ENCODE results near the gene ZMYM4.
"Not testable (repeated sequence)": the region's sequence is repeated elsewhere in the genome, so short reads cannot be mapped to it uniquely, and the experiment has no call there.

The ZMYM4 gene

GRCh38 chr1:35268282-35269200, at the start of gene ZMYM4:
ZMYM4 (plus strand) TSS chr1:35268709; CDS start chr1:35269047, 338 bp downstream.
- DNase-seq = peak; percentile 96

- peak; percentile 7 for DNase-seq
Observed at GRCh38 chr1:35220976-35221375, 47.5 kb upstream of the ZMYM4 start.

DNA sequence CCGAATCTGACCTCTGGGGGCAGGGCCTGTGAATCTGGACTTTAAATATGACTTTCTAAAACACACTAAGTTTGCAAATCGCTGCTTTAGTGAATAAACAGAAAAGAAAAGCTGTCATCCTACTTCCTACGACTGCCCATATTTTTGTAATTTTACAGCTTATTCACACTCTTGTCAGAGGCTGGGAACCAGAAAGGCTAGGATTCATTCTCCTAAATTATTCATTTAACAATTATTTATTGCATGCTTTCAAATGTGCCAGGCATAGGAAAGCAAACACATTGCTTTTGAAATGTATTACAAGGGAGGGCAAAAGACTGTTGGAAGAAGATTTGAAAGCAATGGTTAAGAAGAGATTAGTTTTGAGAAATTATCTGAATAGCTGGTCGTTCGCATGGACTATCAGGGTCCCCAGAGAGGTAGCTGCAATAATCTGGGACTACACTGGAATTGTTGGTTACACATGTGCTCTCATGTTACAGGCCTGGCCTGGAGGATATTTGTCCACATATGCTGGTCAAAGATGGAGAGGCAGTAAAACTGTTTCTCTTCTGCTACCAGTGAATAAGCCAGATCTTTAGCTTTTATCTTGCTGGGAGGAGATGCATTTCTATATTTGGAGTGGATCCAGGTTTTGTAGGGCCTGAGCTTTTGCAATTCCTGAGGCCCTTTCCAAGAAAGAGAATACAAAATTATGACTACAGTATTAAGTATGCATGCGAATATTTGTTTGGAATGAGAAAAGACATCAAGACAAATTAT, 46.0 kb upstream of the ZMYM4 start:
- DNase-seq = no peak

GRCh38 chr1:35223084-35223630, 45.4 kb upstream of the ZMYM4 start:
- no peak for DNase-seq

DNA sequence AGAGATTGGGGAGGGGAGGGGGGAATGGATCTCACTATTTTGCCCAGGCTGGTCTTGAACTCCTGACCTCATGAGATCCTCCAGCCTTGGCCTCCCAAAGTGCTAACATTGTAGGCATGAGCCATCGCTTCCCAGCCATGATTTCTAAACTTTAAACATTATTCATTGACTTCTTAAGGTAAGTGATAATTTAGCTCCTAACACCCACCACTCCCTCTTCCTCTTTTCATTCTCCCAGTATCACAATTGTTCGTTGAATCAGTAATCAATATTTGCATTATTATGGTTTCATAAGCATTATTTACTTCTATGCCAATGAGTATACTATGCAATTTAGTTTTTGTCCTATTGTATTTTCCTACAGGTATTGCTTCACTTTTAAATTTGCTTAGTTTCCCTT, 42.0 kb upstream of the ZMYM4 start:
- no peak for DNase-seq

GRCh38 chr1:35229587-35230360, 38.7 kb upstream of the ZMYM4 start:
- no peak for DNase-seq

DNA sequence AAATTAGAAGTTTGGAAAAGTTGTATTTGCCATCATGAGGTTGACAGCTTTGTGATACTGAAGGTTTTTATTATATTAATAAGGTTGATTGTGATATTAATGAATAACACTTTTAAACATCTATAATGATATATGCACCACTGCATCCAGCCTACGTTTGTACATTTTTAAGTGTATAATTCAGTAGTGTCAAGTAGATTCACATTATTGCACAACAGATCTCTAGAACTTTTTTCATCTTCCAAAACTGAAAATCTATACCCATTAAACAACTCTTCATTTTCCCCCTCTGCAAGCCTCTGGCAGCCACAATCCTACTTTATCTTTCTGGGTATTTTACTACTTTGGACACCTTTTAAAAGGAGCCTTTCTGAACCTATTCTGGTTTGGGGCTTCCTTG, 37.2 kb upstream of the ZMYM4 start:
- DNase-seq = no peak

DNA sequence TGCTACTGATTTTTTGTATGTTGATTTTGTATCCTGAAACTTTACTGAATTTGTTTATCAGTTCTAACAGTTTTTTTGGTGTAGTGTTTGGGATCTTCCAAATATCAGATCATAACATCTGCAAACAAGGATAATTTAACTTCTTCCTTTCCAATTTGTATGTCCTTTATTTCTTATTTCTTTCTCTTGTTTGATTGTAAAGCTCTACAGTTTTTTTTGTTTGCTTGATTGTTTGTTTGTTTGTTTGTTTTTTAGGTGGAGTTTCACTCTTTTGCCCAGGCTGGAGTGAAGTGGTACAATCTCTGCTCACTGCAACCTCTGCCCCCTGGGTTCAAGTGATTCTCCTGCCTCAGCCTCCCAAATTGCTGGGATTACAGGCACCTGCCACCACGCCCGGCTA, 31.7 kb upstream of the ZMYM4 start:
- DNase-seq = not testable (repeated sequence)

GRCh38 chr1:35243691-35244090, 24.8 kb upstream of the ZMYM4 start:
- no peak for DNase-seq

DNA sequence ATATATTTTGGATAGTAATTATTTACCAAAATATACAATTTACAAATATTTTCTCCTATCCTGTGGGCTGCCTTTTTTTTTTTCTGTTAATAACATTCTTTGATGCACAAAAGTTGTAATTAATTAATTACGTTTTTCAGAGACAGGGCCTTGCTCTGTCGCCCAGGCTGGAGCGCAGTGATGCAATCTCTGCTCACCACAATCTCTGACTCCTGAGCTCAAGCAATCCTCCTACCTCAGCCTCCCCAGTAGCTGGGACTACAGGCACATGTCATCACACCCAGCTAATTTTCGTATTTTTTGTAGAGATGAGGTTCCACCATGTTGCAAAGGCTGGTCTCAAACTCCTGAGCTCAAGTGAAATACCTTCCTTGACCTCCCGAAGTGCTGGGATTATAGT, 21.3 kb upstream of the ZMYM4 start:
- no peak for DNase-seq

DNA sequence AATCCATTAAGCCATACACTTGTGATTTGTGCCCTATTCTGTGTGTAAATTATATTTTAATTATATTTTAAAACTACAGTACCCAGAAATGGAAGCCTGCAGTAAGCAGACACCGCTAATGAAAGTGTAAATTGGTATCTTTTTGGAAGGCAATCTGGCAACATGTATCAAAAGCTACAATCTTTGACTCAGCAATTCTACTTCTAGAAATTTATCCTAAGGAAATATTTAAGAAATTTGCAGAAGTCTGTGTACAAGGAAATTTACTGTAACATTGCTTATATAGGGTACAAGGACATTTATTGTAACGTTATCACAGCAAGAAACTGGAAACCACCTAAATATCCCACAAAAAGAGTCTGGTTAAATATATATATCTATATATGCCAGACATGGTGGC, 14.6 kb upstream of the ZMYM4 start:
- no peak for DNase-seq

- no peak for DNase-seq
Observed at GRCh38 chr1:35255276-35255675, 13.2 kb upstream of the ZMYM4 start.

DNA sequence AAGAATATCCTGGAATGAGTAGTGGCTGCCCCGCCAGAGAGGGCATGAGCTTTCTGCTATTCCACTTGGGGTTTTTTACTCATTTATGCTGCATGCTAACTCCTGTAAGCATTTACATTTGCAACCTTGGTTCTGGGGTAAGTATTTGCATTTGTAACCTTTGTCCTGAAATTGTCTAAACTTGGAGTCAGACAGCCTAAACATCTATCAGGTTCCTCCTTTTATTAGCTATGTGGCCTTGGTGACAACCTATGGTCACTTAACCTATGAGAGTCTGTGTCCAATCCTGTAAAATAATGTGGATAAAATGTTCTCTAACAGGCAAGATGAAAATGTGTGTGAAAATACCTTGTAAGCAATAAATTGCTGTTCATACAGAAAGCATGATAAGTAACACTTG, 8.9 kb upstream of the ZMYM4 start:
- DNase-seq = no peak

- DNase-seq = no peak
Observed at GRCh38 chr1:35261412-35262120, 6.9 kb upstream of the ZMYM4 start.

DNA sequence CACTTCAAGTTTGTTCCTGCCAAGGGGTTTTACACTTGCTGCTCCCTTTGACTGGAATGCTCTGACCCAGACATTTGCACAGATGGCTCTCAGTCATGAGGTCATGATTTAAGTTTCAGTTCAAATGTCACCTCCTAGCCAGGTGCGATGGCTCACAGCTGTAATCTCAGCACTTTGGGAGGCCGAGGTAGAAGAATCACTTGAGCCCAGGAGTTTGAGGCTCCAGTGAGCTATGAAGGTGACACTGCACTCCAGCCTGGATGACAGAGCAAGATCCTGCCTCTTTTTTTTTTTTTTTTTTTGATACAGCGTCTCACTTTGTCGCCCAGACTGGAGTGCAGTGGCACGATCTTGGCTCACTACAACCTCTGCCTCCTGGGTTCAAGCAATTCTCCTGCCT, 4.5 kb upstream of the ZMYM4 start:
- no peak for DNase-seq

- no peak for DNase-seq
Observed at GRCh38 chr1:35264871-35265270, 3.6 kb upstream of the ZMYM4 start.

DNA sequence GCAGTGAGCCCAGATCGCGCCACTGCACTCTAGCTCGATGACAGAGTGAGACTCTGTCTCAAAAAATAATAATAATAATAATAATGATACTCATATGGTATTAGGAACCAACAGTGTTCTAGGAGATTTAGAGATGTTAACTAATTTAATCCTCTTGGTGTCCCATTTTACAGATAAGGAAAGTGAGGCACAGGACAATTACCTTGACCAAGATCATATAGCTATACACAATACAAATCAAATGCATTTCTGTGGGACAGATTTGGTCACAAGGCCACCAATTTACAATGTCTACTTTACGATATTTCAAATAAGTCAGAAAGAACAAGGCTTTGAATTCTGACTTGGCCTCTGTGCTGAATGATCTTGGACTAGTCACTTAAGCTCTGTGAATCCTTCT, 2.2 kb upstream of the ZMYM4 start:
- DNase-seq = no peak

- DNase-seq = no peak
Observed at GRCh38 chr1:35269201-35269988, 886 bp downstream of the ZMYM4 start.

- no peak for DNase-seq
Observed at GRCh38 chr1:35269989-35270289, 1.4 kb downstream of the ZMYM4 start.

- DNase-seq = no peak
Observed at GRCh38 chr1:35270836-35271235, 2.3 kb downstream of the ZMYM4 start.

DNA sequence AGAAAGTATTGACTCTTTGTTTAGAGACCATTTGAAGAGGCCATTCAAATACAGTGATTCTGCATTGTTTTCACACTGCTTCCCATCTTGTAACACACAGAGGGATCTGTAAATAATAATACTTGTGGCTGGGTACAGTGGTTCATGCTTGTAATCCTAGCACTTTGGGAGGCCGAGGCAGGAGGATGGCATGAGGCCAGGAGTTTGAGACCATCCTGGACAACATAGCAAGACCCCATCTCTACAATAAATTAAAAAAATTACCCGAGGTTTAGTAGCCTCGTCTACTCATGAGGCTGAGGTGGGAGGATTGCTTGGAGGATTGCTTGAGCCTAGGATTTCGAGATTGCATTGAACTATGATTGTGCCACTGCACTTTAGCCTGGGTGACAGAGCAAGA, 5.7 kb downstream of the ZMYM4 start:
- no peak for DNase-seq
